Right cardiac atrium (tissue), 5 donors: Measurements from ENCODE around the gene HBZ. TPM values are rescaled to one million over a fixed set of nuclear protein-coding genes. Genes with fewer than 3 reads are reported as not detected.

Source experiments
- ATAC-seq, 2 donors: fragments of 200-7000 bp; cut with Tn5 transposase; one replicate each; pipeline versions ENCODE4 v1.8.0 to v1.9.1; 2020; ENCODE audit warnings: moderate library complexity in 2 of 2, mild to moderate bottlenecking in 1 of 2
- DNase-seq, 3 donors: peaks; one replicate each; pipeline ENCODE4 v3.0.0-alpha.2; 2020
- H3K27ac ChIP-seq: one replicate; pipeline ENCODE4 v1.5.1; 2013; ENCODE audit warnings: mild to moderate bottlenecking, low read length, control low read depth, moderate library complexity
- H3K27me3 ChIP-seq: one replicate; pipeline ENCODE4 v1.6.1; 2013; ENCODE audit not compliant: control insufficient read depth, insufficient read depth
- H3K4me1 ChIP-seq: one replicate; pipeline ENCODE4 v1.6.1; 2013; ENCODE audit warnings: low read length; ENCODE audit not compliant: control insufficient read depth, insufficient read depth
- H3K4me3 ChIP-seq: one replicate; pipeline ENCODE4 v1.5.1; 2013; ENCODE audit warnings: low read length, control low read depth
- H3K9me3 ChIP-seq: one replicate; pipeline ENCODE4 v1.6.1; 2013; ENCODE audit warnings: low read length; ENCODE audit not compliant: control insufficient read depth
- WGBS: extraction: QIAGEN DNeasy Blood & Tissue Kit; methylation state at CpG from one replicate; pipeline ENCODE4 v1.1.7; 2013; 5-methylcytosine and 5-hydroxymethylcytosine counted together
- intact Hi-C, 4 donors: fragments of 100-400 bp; cut with DNase I; formaldehyde crosslinking; loops; one replicate each; pipeline versions ENCODE4 v1.11.0 to v1.14.0; 2022 to 2023
- polyA plus RNA-seq: library from polyadenylated mRNA; stranded (reverse); fragments of 200-250 nt; gene quantifications from one replicate; pipeline ENCODE4 v1.2.3, GENCODE V29; 2013
- total RNA-seq, 4 donors: library from RNA; stranded (reverse); fragmentation: NEBNext Ultra II Directional; extraction: Animal tissue kit (Norgen Biotek cat#: 25700); gene quantifications; one replicate each; pipeline ENCODE4 v1.2.1, GENCODE V29; 2021
- donor health status: healthy with polysubstance abuse.
- donor health status: DM: no; HTN: yes; CAD: no.
- donor health status: DM: no; HTN: no; CAD: no.
- donor health status: DM: no; HTN: yes; CAD: no; lungs with severe emphysema.
- donor health status: DM: yes; HTN: yes; CAD: no.

Gene HBZ
- total and polyA plus RNA-seq, 5 donors = not detected

DNA sequence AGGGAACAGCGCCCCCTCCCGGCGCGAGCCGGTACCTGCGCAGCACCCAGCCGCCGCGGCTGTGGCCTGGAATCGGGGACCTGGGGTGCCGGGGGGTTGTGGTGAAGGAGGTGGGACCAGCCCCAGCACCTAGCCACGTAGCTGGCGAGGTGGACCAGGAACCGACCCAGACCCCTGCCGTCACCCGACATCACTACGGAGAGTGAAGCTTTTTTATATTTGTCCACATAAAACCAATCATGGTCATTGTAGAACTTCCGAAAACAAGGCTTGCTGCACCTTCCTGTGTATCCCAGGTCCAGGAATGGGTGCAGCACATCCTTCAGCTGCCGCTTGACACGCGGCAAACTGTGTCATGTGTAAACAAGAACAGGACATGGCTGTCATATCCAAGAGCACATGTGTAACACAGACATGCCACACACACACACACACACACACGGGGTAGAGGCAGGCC, 29.1 kb downstream of the HBZ start:
- peak in 2 of 3 donors; percentile 67 to 88 for DNase-seq
- Histone ChIP-seq H3K4me3 (no peak overlapping the region), H3K27me3 (no peaks in the 10 kb centered on the region), H3K9me3 (no peaks in the 10 kb centered on the region), H3K4me1 (peaks cover 6% of the 10 kb centered on the region), H3K27ac (no peak overlapping the region)
- no peak for ATAC-seq
- intact Hi-C loops = loop anchor here in 2 of 4 donors (5.0 kb wide), 2 partner anchors 64 to 74 kb away; no protein-coding TSS in a partner anchor
- WGBS = 11% methylated on average over 22 of the region's 22 CpGs

DNA sequence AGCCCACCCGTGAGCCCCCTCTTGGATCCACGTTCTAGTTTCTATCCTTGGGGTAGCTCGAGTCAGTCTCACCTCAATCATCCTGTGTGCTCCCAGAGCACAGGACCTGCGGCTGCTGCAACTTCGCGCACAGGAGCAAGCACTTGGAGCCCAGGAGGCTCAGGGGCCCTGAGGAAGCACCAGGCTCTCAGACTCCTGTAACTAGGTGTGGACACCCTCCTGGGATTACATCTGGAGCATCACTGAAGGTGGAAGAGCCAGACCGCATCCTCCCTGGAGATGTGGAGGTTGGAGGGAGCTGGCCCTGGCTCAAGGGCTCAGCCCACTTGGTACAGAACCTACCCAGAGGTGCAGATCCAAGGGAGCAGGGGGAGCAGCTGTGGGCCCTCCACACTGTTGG, 30.6 kb downstream of the HBZ start:
- H3K27ac ChIP-seq = no peak overlapping the region
- ATAC-seq (peak; percentile 5 to 12), DNase-seq (no peak)
- no peak overlapping the region for H3K4me3 ChIP-seq
- peaks cover 6% of the 10 kb centered on the region for H3K4me1 ChIP-seq
- no peaks in the 10 kb centered on the region for H3K27me3 ChIP-seq
- H3K9me3 ChIP-seq = no peaks in the 10 kb centered on the region
- WGBS = 75% methylated on average over 7 of the region's 7 CpGs
- intact Hi-C loops = loop anchor here in 2 of 4 donors (5.0 kb wide), 2 partner anchors 66 to 76 kb away; no protein-coding TSS in a partner anchor

DNA sequence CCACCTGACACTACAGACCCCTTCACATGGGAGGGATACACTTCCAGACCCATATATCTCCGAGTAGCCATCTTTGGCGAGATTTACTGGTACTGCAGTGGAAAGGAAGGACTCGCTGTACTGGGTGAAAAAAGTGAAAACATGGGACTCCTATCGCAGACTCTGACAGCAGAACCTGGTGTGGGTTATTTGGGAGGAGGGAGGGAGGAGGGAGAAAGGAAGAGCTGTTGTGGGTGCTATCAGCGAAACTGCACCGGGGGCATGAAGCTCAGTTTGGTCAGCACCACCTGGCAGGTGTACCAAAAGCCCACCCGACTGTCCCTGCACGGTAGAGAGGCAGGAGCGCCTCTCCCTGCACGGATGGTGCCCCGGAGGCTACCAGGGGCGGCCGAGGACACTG, 32.8 kb downstream of the HBZ start:
- no peaks in the 10 kb centered on the region for H3K9me3 ChIP-seq
- no peak for DNase-seq
- intact Hi-C loops = no loop called here
- no peak overlapping the region for H3K4me3 ChIP-seq
- ATAC-seq = no peak
- no peaks in the 10 kb centered on the region for H3K27me3 ChIP-seq
- 84% methylated on average over 13 of the region's 13 CpGs for WGBS
- H3K27ac ChIP-seq = no peak overlapping the region
- H3K4me1 ChIP-seq = peaks cover 5% of the 10 kb centered on the region

DNA sequence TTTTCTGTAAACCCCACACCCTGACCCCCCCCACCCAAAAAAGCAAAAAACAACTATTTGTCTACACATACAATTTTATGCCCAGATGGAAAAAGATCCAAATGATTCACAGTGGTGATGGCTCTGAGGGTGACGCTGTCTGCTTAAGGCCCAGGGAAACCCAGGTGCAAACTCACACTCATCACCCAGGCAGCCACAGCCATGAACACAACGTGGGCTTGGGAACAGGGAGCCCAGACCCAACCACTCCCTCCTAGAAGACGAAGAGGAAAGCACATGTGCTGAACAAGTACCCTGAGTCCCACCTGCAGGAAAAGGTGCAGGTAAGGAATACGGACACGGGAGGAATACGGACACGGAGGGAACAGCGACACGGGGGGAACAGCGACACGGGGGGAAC, 33.2 kb downstream of the HBZ start:
- Histone ChIP-seq H3K9me3 (no peaks in the 10 kb centered on the region), H3K27me3 (no peaks in the 10 kb centered on the region), H3K27ac (no peak overlapping the region), H3K4me1 (peaks cover 3% of the 10 kb centered on the region), H3K4me3 (no peak overlapping the region)
- DNase-seq (peak in 1 of 3 donors; percentile 16), ATAC-seq (no peak)
- 83% methylated on average over 11 of the region's 11 CpGs for WGBS
- intact Hi-C loops = no loop called here

DNA sequence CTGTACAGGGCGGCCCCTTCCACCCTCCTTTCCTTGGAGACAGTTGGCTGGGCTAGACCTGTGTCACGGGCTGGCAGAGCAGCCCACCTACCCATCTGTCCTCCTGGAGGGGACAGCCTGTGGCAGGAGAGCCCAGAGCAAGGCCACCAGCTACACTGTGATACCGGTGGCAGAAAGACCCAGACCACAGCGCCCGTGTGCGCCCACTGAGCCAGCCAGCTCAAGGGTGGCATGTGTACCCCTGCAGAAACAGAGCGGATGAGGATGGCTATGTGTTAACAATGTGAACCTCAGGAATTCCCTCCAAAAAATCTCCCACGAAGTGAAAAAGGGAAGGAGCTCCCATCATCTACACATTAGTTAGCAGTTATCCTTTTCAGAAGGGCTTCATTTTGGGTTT, 34.9 kb downstream of the HBZ start:
- Histone ChIP-seq H3K27me3 (no peaks in the 10 kb centered on the region), H3K4me1 (no peaks in the 10 kb centered on the region), H3K4me3 (no peak overlapping the region), H3K9me3 (no peaks in the 10 kb centered on the region), H3K27ac (no peak overlapping the region)
- ATAC-seq (no peak), DNase-seq (peak in 1 of 3 donors; percentile 24)
- 97% methylated on average over 8 of the region's 8 CpGs for WGBS
- intact Hi-C loops = no loop called here

DNA sequence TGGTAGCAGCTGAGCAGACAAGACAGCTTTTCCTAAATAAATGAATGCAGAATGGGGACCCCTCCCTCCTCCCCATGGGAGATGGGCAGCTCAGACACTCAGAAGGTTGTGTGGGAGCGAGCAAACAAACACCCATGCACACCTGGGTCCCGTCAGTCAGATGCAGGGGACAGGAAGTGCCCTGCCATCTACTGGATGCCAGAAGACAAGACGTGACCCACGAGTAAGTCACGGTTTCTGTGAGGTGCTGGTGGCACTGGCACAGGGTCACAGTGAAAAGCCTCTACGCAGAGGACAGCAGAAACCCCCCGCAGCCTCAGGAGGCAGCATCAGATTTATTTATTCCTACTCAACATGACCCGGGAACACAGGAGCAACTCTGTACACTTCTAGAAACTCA, 36.2 kb downstream of the HBZ start:
- ATAC-seq = no peak
- intact Hi-C loops = no loop called here
- WGBS = 76% methylated on average over 8 of the region's 8 CpGs
- H3K4me1 ChIP-seq = no peaks in the 10 kb centered on the region
- no peaks in the 10 kb centered on the region for H3K9me3 ChIP-seq
- peak in 1 of 3 donors; percentile 7 for DNase-seq
- H3K27me3 ChIP-seq = no peaks in the 10 kb centered on the region
- H3K4me3 ChIP-seq = no peak overlapping the region
- H3K27ac ChIP-seq = no peak overlapping the region

DNA sequence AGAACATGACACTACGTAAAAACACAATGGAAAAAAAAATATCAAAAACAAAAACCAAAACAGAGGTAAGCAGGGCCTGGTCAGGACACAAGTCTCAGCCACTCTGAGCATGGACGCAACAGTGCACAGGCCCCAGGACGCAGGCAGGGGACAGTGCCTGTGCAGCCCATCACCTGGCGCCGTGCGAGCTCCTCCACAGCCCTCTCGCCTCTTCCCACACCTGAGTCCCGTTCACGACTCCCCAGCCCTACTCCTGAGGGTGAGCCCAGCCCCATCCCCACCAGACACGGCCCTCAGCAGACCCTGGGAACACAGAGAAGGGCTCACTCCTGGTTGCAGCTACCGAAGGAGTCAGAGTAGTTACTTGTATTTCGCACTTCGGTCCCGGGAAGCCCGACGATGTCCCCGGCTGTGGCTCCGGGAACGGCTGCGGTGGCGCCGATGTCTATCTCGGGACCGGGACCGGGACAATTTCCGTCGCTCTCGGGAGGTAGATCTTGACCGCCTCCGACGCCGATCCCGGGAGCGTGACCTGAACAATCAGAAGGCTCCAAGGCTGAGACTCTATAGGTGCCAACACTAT, 37.3 kb downstream of the HBZ start:
- no peak overlapping the region for H3K27ac ChIP-seq
- no peaks in the 10 kb centered on the region for H3K4me1 ChIP-seq
- ATAC-seq = peak; percentile 15 to 27
- WGBS = 95% methylated on average over 34 of the region's 34 CpGs
- no peaks in the 10 kb centered on the region for H3K27me3 ChIP-seq
- no peaks in the 10 kb centered on the region for H3K9me3 ChIP-seq
- no peak overlapping the region for H3K4me3 ChIP-seq
- intact Hi-C loops = no loop called here
- DNase-seq = peak in 1 of 3 donors; percentile 50

DNA sequence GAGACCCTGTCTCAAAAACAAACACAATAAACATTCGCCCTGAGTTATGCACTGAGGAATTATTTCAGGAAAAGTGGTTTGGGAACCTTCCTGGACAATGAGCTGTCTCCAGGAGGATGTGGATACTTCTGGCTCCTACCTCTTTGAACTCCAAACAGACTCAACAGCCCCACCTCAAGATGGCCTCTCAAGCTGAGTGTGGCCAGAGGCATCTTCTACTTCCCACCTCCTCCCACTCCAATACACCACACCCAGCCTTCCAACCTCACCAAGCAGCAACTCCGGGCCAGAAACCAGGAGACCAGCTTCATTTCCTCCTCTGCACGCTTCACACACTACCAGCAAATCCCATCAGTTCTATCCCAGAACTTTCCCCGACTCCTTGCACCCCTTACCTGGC, 39.4 kb downstream of the HBZ start:
- WGBS = 88% methylated on average over 4 of the region's 4 CpGs

DNA sequence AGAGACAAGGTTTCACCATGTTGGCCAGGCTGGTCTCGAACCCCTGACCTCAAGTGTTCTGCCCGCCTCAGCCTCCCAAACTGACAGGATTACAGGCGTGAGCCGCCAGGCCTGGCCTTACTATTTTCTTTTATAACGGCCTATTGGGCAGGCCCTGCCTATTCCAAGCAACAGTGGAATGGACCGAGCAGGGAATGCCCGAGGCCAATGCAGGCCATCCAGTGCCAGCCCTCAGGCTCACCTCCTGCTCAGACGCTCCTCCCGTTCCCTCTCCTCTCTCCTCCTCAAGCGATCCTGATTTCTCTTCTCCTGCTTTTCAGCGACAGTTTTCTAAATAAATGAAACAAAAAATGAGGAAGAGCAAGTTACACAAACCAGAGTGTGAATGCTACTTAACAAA, 40.2 kb downstream of the HBZ start:
- DNase-seq = no peak
- 95% methylated on average over 11 of the region's 11 CpGs for WGBS
- H3K4me3 ChIP-seq = no peak overlapping the region
- ATAC-seq = no peak
- H3K4me1 ChIP-seq = no peaks in the 10 kb centered on the region
- no peaks in the 10 kb centered on the region for H3K9me3 ChIP-seq
- H3K27me3 ChIP-seq = no peaks in the 10 kb centered on the region
- no peak overlapping the region for H3K27ac ChIP-seq
- intact Hi-C loops = no loop called here

More for the DNA sequence above, 39.4 kb downstream of the HBZ start:
- intact Hi-C loops = no loop called here
- Histone ChIP-seq H3K27me3 (no peaks in the 10 kb centered on the region), H3K9me3 (no peaks in the 10 kb centered on the region), H3K4me1 (no peaks in the 10 kb centered on the region), H3K27ac (no peak overlapping the region), H3K4me3 (no peak overlapping the region)
- DNase-seq (no peak), ATAC-seq (no peak)

DNA sequence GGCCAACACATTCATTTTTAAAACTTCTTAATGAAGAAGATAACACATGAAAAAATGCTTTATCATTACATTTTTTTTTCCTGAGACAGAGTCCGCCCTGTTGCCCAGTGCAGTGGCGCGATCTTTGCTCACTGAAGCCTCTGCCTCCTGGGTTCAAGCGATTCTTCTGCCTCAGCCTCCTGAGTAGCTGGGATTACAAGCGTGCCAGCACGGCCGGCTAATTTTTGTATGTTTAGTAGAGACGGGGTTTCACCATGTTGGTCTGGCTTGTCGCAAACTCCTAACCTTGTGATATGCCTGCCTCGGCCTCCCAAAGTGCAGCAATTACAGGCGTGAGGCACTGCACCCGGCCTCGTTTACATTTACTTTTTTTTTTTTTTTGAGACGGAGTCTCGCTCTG, 41.0 kb downstream of the HBZ start:
- WGBS = 91% methylated on average over 15 of the region's 15 CpGs
- no peaks in the 10 kb centered on the region for H3K4me1 ChIP-seq
- no peak overlapping the region for H3K4me3 ChIP-seq
- ATAC-seq (no peak), DNase-seq (no peak)
- no peaks in the 10 kb centered on the region for H3K9me3 ChIP-seq
- no peak overlapping the region for H3K27ac ChIP-seq
- intact Hi-C loops = no loop called here
- H3K27me3 ChIP-seq = no peaks in the 10 kb centered on the region

DNA sequence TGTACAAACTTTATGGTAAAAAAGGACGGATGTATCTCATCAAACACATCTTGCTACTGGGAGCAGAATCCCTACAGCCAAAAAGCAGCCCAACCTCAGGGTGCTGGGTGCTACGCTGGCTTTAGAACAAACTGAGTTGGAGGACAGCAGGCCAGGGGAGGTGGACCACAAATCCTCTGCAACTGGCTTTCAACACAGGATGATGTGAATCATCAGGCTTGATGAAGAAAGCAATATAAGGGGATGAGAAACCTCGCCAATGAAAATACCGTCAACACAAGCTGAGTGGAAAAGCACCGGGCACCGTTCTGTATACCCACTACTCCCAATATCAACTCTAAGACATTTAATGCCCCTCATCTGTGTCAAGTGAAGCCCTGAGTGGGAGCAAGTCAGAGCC, 42.1 kb downstream of the HBZ start:
- WGBS = 94% methylated on average over 6 of the region's 6 CpGs
- Histone ChIP-seq H3K27me3 (no peaks in the 10 kb centered on the region), H3K4me3 (no peak overlapping the region), H3K4me1 (no peaks in the 10 kb centered on the region), H3K27ac (no peak overlapping the region), H3K9me3 (no peaks in the 10 kb centered on the region)
- ATAC-seq = no peak
- DNase-seq = no peak
- intact Hi-C loops = no loop called here

DNA sequence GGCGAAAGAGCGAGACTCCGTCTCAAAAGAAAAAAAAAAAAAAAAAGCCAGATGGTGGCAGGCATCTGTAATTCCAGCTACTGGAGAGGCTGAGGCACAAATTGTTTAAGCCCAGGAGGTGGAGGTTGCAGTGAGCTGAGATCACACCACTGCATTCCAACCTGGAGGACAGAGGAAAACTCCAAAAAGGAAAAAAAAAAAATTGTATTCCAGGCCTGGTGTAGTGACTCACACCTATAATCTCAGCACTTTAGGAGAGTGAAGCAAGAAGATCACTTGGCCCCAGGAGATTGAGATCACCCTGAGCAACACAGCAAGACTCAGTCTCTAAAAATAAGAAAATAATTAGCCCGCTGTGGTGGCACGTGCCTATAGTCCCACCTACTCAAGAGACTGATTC, 47.9 kb downstream of the HBZ start:
- Histone ChIP-seq H3K4me1 (no peaks in the 10 kb centered on the region), H3K4me3 (no peak overlapping the region), H3K27ac (no peak overlapping the region), H3K27me3 (no peaks in the 10 kb centered on the region), H3K9me3 (no peaks in the 10 kb centered on the region)
- WGBS = 90% methylated on average over 5 of the region's 5 CpGs
- DNase-seq (no peak), ATAC-seq (no peak)
- intact Hi-C loops = no loop called here
